Left ventricle myocardium superior (tissue), 1 donor: ENCODE data around the gene NHLRC4. TPM values are rescaled to one million over a fixed set of nuclear protein-coding genes. Genes with fewer than 3 reads are reported as not detected.
A peak's percentile ranks its signal among the peaks of the same experiment; 100 is the strongest.

Experiments used
- ATAC-seq: fragments of 200-7000 bp; cut with Tn5 transposase; one replicate; pipeline ENCODE4 v1.9.1; 2020; ENCODE audit warnings: mild to moderate bottlenecking, moderate library complexity
- DNase-seq: peaks from one replicate; pipeline ENCODE4 v3.0.0-alpha.2; 2020
- intact Hi-C: fragments of 100-400 bp; cut with micrococcal nuclease; formaldehyde crosslinking; loops from one replicate; pipeline ENCODE4 v1.11.0; 2022
- total RNA-seq: library from RNA; stranded (reverse); fragmentation: NEBNext Ultra II Directional; extraction: Animal tissue kit (Norgen Biotek cat#: 25700); gene quantifications from one replicate; pipeline ENCODE4 v1.2.1, GENCODE V29; 2021
- donor health status: DM: no; HTN: yes; CAD: no; lungs with severe emphysema.

NHLRC4 gene
- total RNA-seq, 1 donor from 2014 or later = 0.52 TPM

GRCh38 chr16:561957-562938 is 4.6 kb upstream of the NHLRC4 start:
- intact Hi-C loops = no loop called here
- no peak for ATAC-seq
- no peak for DNase-seq

- ATAC-seq = no peak
- intact Hi-C loops = no loop called here
Observed at GRCh38 chr16:563072-563644, 3.6 kb upstream of the NHLRC4 start.

GRCh38 chr16:564690-565418 is 2.0 kb upstream of the NHLRC4 start:
- DNase-seq (no peak), ATAC-seq (no peak)
- intact Hi-C loops = no loop called here

More at GRCh38 chr16:563072-563644, 3.6 kb upstream of the NHLRC4 start:
- DNase-seq = no peak

GRCh38 chr16:565419-566330 is 1.1 kb upstream of the NHLRC4 start:
- intact Hi-C loops = no loop called here
- no peak for ATAC-seq
- DNase-seq = no peak

GRCh38 chr16:567373-568256 is 810 bp downstream of the NHLRC4 start:
- DNase-seq = no peak
- no peak for ATAC-seq
- intact Hi-C loops = no loop called here

- ATAC-seq (no peak), DNase-seq (no peak)
- intact Hi-C loops = no loop called here
Observed at GRCh38 chr16:568401-569258, 1.8 kb downstream of the NHLRC4 start.

GRCh38 chr16:569445-570254 is 2.8 kb downstream of the NHLRC4 start, which contains the start of gene PIGQ:
Gene PIGQ (plus strand): TSS chr16:569968. CDS start chr16:574075, 4,107 bp downstream.
- intact Hi-C loops = no loop called here
- peak; percentile 76 for DNase-seq
- ATAC-seq = peak; percentile 67

- ATAC-seq = no peak
- no peak for DNase-seq
- intact Hi-C loops = no loop called here
Observed at GRCh38 chr16:572865-573650, 6.3 kb downstream of the NHLRC4 start.

- no peak for DNase-seq
- no peak for ATAC-seq
- intact Hi-C loops = no loop called here
Observed at GRCh38 chr16:574021-574760, 7.4 kb downstream of the NHLRC4 start.

- no peak for DNase-seq
Observed at GRCh38 chr16:575354-576196, 8.8 kb downstream of the NHLRC4 start.

GRCh38 chr16:576197-576822 is 9.5 kb downstream of the NHLRC4 start:
- no peak for DNase-seq
- ATAC-seq = no peak
- intact Hi-C loops = no loop called here

More at GRCh38 chr16:575354-576196, 8.8 kb downstream of the NHLRC4 start:
- no peak for ATAC-seq
- intact Hi-C loops = no loop called here

GRCh38 chr16:576823-577201 is 10.0 kb downstream of the NHLRC4 start:
- ATAC-seq (no peak), DNase-seq (no peak)
- intact Hi-C loops = no loop called here

- DNase-seq (no peak), ATAC-seq (no peak)
- intact Hi-C loops = no loop called here
Observed at GRCh38 chr16:577796-578195, 11.0 kb downstream of the NHLRC4 start.
